ENCODE results near the gene PCDHGB4.

DNA sequence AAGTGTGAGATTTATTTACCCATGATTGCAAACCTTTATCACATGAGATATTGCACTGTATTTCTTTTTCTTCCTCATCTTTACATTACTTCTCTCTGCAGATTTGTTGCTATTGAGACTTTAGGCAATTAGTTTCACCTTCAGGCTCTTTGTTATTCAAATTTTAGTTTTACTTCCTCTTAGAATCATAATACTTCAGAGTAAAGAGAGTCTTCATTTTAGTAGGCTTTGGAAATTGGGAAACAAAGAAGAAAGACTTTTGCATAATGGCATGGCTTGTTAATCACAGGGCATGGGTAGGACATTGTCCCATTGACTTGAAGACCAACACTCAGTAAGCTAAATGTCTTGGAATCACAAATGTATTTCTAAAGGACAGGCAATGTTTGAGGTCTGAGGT, 24.8 kb upstream of the PCDHGB4 start:
- TF ChIP-seq, protein P1, sequence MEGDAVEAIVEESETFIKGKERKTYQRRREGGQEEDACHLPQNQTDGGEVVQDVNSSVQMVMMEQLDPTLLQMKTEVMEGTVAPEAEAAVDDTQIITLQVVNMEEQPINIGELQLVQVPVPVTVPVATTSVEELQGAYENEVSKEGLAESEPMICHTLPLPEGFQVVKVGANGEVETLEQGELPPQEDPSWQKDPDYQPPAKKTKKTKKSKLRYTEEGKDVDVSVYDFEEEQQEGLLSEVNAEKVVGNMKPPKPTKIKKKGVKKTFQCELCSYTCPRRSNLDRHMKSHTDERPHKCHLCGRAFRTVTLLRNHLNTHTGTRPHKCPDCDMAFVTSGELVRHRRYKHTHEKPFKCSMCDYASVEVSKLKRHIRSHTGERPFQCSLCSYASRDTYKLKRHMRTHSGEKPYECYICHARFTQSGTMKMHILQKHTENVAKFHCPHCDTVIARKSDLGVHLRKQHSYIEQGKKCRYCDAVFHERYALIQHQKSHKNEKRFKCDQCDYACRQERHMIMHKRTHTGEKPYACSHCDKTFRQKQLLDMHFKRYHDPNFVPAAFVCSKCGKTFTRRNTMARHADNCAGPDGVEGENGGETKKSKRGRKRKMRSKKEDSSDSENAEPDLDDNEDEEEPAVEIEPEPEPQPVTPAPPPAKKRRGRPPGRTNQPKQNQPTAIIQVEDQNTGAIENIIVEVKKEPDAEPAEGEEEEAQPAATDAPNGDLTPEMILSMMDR (IDR thresholded peaks at IDR 0.05) = no peak
- TF ChIP-seq POLR2A (IDR thresholded peaks at IDR 0.05) = no peak

Data from heart left ventricle (tissue), 13 donors.